Mesothelial cell of epicardium (in vitro differentiated cells): ENCODE results near the gene RAPGEF1. TPM values are rescaled to one million over a fixed set of nuclear protein-coding genes. Genes with fewer than 3 reads are reported as not detected.

Source experiments
- DNase-seq, 2 experiments: peaks; one replicate each; pipeline ENCODE4 v3.0.0; 2021; ENCODE audit warnings: low spot score in 2 of 2; ENCODE audit not compliant: unreplicated experiment in 2 of 2
- H3K27ac Mint-ChIP-seq: 2 replicates; pipeline ENCODE4 v1.8.0; 2021; ENCODE audit warnings: mixed read lengths
- H3K27me3 Mint-ChIP-seq: 2 replicates; pipeline ENCODE4 v1.8.0; 2021; ENCODE audit warnings: low read depth, mixed read lengths
- H3K36me3 Mint-ChIP-seq: 2 replicates; pipeline ENCODE4 v1.8.0; 2021; ENCODE audit warnings: mixed read lengths
- H3K4me1 Mint-ChIP-seq: 2 replicates; pipeline ENCODE4 v1.8.0; 2021; ENCODE audit warnings: mixed read lengths
- H3K4me3 Mint-ChIP-seq: 2 replicates; pipeline ENCODE4 v1.8.0; 2021; ENCODE audit warnings: mild to moderate bottlenecking, moderate library complexity, mixed read lengths
- H3K9me3 Mint-ChIP-seq: 2 replicates; pipeline ENCODE4 v1.8.0; 2021; ENCODE audit warnings: mixed read lengths
- total RNA-seq: library from RNA; stranded (reverse); gene quantifications from 3 replicates; pipeline ENCODE4 v1.2.1, GENCODE V29; 2021
- TF ChIP-seq, protein P1 (sequence below): fragments of 200-600 bp; sonication (generic); IDR thresholded peaks from one replicate; pipeline ENCODE4 v1.5.0; 2021; ENCODE audit warnings: antibody characterized with exemption; ENCODE audit not compliant: unreplicated experiment

Gene RAPGEF1
- total RNA-seq, 1 donor from 2014 or later: 50.4 TPM

DNA sequence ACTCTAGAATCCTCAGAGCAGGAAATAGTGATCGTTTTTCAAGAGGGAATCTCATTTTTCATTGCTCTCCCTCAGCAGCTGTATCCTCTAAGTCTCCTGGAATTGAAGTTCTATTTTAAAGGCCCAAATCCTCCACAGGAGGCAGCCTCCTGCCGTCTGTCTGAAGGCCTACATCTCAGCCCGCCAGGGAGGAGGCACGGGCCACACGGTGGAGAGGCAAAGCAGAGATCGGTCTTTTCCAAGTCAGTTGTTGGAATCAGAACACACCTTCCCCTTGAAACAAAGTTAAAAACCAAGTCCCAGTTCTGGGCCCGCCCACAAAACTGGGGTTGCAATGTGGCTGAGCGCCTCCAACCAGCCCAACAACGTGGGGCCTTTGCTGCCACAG lies 68.7 kb downstream of the RAPGEF1 start:
- TF ChIP-seq, protein P1, sequence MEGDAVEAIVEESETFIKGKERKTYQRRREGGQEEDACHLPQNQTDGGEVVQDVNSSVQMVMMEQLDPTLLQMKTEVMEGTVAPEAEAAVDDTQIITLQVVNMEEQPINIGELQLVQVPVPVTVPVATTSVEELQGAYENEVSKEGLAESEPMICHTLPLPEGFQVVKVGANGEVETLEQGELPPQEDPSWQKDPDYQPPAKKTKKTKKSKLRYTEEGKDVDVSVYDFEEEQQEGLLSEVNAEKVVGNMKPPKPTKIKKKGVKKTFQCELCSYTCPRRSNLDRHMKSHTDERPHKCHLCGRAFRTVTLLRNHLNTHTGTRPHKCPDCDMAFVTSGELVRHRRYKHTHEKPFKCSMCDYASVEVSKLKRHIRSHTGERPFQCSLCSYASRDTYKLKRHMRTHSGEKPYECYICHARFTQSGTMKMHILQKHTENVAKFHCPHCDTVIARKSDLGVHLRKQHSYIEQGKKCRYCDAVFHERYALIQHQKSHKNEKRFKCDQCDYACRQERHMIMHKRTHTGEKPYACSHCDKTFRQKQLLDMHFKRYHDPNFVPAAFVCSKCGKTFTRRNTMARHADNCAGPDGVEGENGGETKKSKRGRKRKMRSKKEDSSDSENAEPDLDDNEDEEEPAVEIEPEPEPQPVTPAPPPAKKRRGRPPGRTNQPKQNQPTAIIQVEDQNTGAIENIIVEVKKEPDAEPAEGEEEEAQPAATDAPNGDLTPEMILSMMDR: no peak
- no peak for DNase-seq
- peaks cover 40% of the 10 kb centered on the region for H3K4me1 Mint-ChIP-seq
- no peak overlapping the region for H3K4me3 Mint-ChIP-seq
- H3K36me3 Mint-ChIP-seq: no peaks in the 10 kb centered on the region
- H3K9me3 Mint-ChIP-seq: no peaks in the 10 kb centered on the region
- no peaks in the 10 kb centered on the region for H3K27me3 Mint-ChIP-seq
- H3K27ac Mint-ChIP-seq: peak overlapping the region; percentile 85

DNA sequence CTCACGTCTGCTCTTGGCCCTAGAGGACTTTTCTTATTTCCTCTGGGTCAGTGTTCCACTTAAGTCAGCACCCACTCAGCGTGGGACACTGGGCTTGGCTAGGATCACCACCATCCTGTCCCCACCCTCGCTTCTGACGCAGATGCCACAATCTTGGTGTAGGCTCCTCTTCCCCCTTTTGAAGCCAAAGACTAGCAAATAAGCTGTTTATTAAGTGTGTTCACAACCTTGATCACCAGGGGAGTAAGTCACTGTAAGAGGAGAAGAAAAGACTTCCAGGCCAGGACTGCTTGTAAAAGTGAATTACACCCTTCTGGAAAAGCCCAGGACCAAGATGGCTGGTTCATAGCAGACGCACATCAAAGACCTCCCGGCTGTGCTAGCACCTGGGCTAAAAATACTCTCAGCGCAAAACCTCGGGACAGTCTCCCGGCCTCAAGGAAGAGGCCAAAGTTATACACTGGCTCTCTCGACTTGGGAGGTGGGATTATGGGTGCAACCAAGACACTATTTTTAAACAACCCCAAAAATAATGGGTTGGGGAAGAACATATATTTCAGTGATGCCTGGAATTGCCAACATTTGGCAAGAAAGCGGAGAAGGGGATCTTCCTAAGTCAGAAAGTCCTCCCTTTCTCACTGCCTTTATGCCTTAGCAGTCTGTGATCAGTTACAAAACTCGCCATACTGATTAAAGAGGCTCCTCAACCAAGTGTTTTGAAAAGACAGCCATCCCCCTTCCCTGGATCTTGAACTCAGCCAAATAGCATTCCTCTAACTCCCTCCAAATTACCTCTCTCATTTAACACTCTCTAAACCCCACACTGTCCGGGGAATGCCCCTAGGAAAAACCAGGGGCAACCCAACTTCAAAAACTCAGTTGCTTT lies 69.4 kb downstream of the RAPGEF1 start:
- peaks cover 3% of the 10 kb centered on the region for H3K36me3 Mint-ChIP-seq
- H3K4me1 Mint-ChIP-seq: peaks cover 36% of the 10 kb centered on the region
- TF ChIP-seq, protein P1: no peak
- no peak overlapping the region for H3K4me3 Mint-ChIP-seq
- H3K9me3 Mint-ChIP-seq: peaks cover 2% of the 10 kb centered on the region
- H3K27ac Mint-ChIP-seq: peak overlapping the region; percentile 85
- no peaks in the 10 kb centered on the region for H3K27me3 Mint-ChIP-seq
- DNase-seq: no peak

DNA sequence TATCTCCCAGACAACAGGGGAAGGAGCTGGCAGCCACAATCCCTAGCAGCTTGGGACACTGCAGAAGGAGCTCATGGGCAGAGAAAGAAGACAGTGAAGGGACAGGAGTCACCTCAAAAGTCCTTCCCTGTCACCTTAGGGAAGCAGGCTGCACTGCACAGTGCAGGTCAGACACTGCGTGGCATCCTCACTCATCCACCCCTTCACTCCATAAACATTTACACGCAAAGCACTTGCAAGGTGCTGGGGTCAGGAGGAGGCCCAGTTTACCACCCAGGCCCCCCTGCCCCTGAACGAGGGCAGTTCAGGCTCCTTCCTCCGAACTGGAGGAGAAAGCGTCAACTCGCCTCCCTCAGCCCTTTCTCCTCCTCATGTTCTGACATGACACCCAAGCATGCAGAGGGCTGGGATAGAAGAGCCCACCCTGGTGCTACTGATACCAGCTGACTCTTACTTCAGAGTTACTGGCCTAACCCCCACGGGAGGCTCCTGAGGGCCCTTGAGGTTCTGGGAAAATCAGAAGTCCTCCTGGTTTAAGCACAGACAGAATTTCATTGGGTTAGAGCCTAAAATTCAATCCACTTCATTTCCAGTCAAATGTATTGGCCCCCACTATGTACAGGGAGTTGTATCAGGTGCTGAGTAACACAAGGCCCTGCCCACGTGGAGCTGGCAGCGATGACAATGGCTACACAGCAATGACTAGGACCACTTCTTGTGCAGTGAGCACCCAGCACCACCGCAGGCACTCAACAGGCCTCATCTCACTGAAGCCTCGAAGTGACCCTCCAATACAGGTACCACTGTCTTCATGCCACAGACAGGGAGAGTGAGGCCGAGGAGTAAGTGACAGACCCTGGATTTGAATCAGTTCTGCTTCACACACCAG lies 70.4 kb downstream of the RAPGEF1 start:
- Mint-ChIP-seq H3K36me3 (peaks cover 11% of the 10 kb centered on the region), H3K4me1 (peaks cover 31% of the 10 kb centered on the region), H3K27me3 (no peaks in the 10 kb centered on the region), H3K27ac (peak overlapping the region; percentile 34), H3K4me3 (no peak overlapping the region), H3K9me3 (peaks cover 11% of the 10 kb centered on the region)
- no peak for DNase-seq
- TF ChIP-seq, protein P1: no peak

DNA sequence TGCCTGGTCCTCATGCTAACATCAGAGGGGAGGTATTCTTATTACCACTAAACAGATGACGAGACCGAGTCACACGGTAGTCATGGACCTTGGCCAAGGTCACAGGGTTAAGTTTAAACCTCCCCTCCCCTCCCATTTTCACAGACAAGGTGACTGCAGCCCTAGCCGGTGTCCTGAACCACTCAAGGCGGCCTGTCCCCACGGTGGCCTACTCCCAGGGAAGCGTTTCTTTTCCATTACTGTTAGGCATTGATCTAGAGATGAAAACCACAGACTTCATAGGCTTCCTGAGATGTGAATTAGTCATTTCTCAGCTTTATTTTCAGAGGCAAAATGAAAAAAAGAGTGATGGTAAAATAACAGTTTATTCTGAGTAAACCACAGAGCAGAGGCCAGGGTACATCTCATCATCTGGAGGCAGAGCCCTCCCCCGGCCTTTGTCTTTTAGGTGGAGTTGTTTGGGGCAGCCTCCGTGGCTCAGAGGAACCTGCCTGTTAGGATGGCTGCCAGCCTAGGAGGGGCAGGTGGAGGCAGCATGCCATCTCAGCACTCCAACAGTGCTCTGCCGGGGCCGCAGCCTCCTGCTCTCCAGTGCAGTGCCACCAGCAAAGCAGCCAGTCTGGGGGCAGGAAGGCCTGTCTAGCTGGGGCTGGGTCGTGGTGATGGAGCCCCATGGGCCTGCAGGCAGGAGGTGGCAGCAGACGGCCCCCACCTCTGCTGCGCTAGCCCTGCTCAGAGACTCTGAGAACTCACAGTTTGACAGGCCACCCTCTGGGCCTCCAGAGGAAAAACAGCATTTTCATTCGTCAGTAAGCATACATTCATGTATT lies 71.2 kb downstream of the RAPGEF1 start:
- Mint-ChIP-seq H3K4me1 (peaks cover 31% of the 10 kb centered on the region), H3K27ac (peak overlapping the region; percentile 59), H3K36me3 (peaks cover 16% of the 10 kb centered on the region), H3K27me3 (no peaks in the 10 kb centered on the region), H3K9me3 (peaks cover 20% of the 10 kb centered on the region), H3K4me3 (no peak overlapping the region)
- DNase-seq: no peak
- TF ChIP-seq, protein P1: no peak

GRCh38 chr9:131668057-131668438 lies 71.8 kb downstream of the RAPGEF1 start:
- Mint-ChIP-seq H3K4me3 (no peak overlapping the region), H3K27ac (no peak overlapping the region), H3K4me1 (peaks cover 31% of the 10 kb centered on the region), H3K27me3 (no peaks in the 10 kb centered on the region), H3K36me3 (peaks cover 17% of the 10 kb centered on the region), H3K9me3 (peaks cover 20% of the 10 kb centered on the region)
- TF ChIP-seq, protein P1: no peak
- DNase-seq: no peak
